HUDEP-2 (cell line): ENCODE results near the gene WWOX.

Experiments
- DNase-seq, 76 experiments: peaks; one replicate each; lab custom pipeline; 2025; ENCODE audit not compliant: unreplicated experiment in 76 of 76; lab: John Stamatoyannopoulos, UW

Gene WWOX

GRCh38 chr16:78842950-78843349, 743.5 kb downstream of the WWOX start:
- DNase-seq, result no peak

- no peak for DNase-seq
Measured at GRCh38 chr16:78843978-78844377, 744.5 kb downstream of the WWOX start.

GRCh38 chr16:78844682-78845081, 745.2 kb downstream of the WWOX start:
- DNase-seq, result no peak

- no peak for DNase-seq
Measured at GRCh38 chr16:78851266-78851665, 751.8 kb downstream of the WWOX start.

GRCh38 chr16:78852081-78852635, 752.7 kb downstream of the WWOX start:
- no peak for DNase-seq

- no peak for DNase-seq
Measured at GRCh38 chr16:78862022-78862421, 762.6 kb downstream of the WWOX start.

- DNase-seq, result no peak
Measured at GRCh38 chr16:78866521-78866920, 767.1 kb downstream of the WWOX start.

- no peak for DNase-seq
Measured at GRCh38 chr16:78869492-78869891, 770.0 kb downstream of the WWOX start.

- no peak for DNase-seq
Measured at GRCh38 chr16:78871241-78871640, 771.8 kb downstream of the WWOX start.

GRCh38 chr16:78876671-78877070, 777.2 kb downstream of the WWOX start:
- DNase-seq, result no peak

- no peak for DNase-seq
Measured at GRCh38 chr16:78877114-78877655, 777.7 kb downstream of the WWOX start.

- no peak for DNase-seq
Measured at GRCh38 chr16:78878570-78878969, 779.1 kb downstream of the WWOX start.

GRCh38 chr16:78879011-78879410, 779.6 kb downstream of the WWOX start:
- no peak for DNase-seq

- DNase-seq, result no peak
Measured at GRCh38 chr16:78882150-78882549, 782.7 kb downstream of the WWOX start.

- DNase-seq, result no peak
Measured at GRCh38 chr16:78882751-78883150, 783.3 kb downstream of the WWOX start.

GRCh38 chr16:78884204-78884603, 784.8 kb downstream of the WWOX start:
- DNase-seq, result no peak

GRCh38 chr16:78889346-78889745, 789.9 kb downstream of the WWOX start:
- DNase-seq, result no peak

GRCh38 chr16:78890373-78890895, 791.0 kb downstream of the WWOX start:
- DNase-seq, result no peak

GRCh38 chr16:78892951-78893733, 793.7 kb downstream of the WWOX start:
- DNase-seq, result no peak

- DNase-seq, result no peak
Measured at GRCh38 chr16:78894886-78895285, 795.4 kb downstream of the WWOX start.

GRCh38 chr16:78895681-78896080, 796.2 kb downstream of the WWOX start:
- no peak for DNase-seq

- no peak for DNase-seq
Measured at GRCh38 chr16:78896280-78896679, 796.8 kb downstream of the WWOX start.
